HepG2 (cell line): ENCODE measurements around the gene FAM219B. TPM values are rescaled to one million over a fixed set of nuclear protein-coding genes. Genes with fewer than 3 reads are reported as not detected.

Experiments used
- ATAC-seq: fragments of 200-7000 bp; cut with Tn5 transposase; 3 replicates; pipeline ENCODE4 v1.9.1; 2020; ENCODE audit warnings: mild to moderate bottlenecking, moderate library complexity
- BruUV-seq: library from RNA; stranded (reverse); fragments of 400-500 nt; replicated peaks from 2 replicates; lab custom pipeline; 2021; lab: Mats Ljungman, UMichigan
- CTCF ChIA-PET: fragments of 300-600 bp; formaldehyde crosslinking; extraction: SDS; loops from one replicate; lab custom pipeline; 2021; ENCODE audit warnings: low total read pairs, inconsistent platforms, low intra/inter-chr PET ratio; lab: Yijun Ruan, JAX
- POLR2A ChIA-PET: fragments of 350-600 bp; sonication (Branson Sonifier 250); formaldehyde crosslinking; loops from one replicate; lab custom pipeline; 2020; ENCODE audit warnings: antibody characterized with exemption, inconsistent platforms; lab: Yijun Ruan, JAX
- DNase-seq: peaks from one replicate; pipeline ENCODE4 v3.0.0-alpha.2; 2015; ENCODE audit warnings: low spot score
- FAIRE-seq: peaks from 3 replicates; lab custom pipeline; 2011; peaks lifted over from hg19 to GRCh38; lab: Jason Lieb, UNC
- H2AFZ ChIP-seq: one replicate; pipeline ENCODE4 v1.6.1; 2011; ENCODE audit warnings: low read length, inconsistent platforms
- H3K27ac ChIP-seq: fragments of 300-600 bp; 3 replicates; pipeline ENCODE4 v1.8.0; 2011; ENCODE audit warnings: mixed run types, mild to moderate bottlenecking, mixed read lengths, low read length, inconsistent platforms; ENCODE audit not compliant: insufficient read depth; ENCODE audit errors: extremely low read length
- H3K27me3 ChIP-seq, 2 experiments: fragments of 200-600 bp in 1 of 2; 2 replicates in 1 of 2; 3 replicates in 1 of 2; pipeline versions ENCODE4 v1.6.0 to v1.8.0; 2011; ENCODE audit warnings: low read length in 2 of 2, mild to moderate bottlenecking in 2 of 2, moderate library complexity in 2 of 2, inconsistent platforms in 1 of 2; ENCODE audit not compliant: insufficient read depth in 2 of 2, control insufficient read depth in 1 of 2
- H3K36me3 ChIP-seq, 2 experiments: fragments of 200-600 bp in 1 of 2; replicated peaks in 1 of 2; 2 replicates in 1 of 2; 3 replicates in 1 of 2; pipeline versions ENCODE4 v1.5.1 to v1.8.0; 2011; ENCODE audit warnings: low read length in 2 of 2, inconsistent platforms in 1 of 2; ENCODE audit not compliant: insufficient read depth in 2 of 2, control insufficient read depth in 1 of 2
- H3K4me1 ChIP-seq: 2 replicates; pipeline ENCODE4 v1.5.1; 2012; ENCODE audit warnings: low read length, inconsistent platforms; ENCODE audit not compliant: insufficient read depth
- H3K4me2 ChIP-seq: 2 replicates; pipeline ENCODE4 v1.6.0; 2011; ENCODE audit warnings: low read depth, low read length, inconsistent platforms
- H3K4me3 ChIP-seq, 3 experiments: fragments of 200-600 bp in 1 of 3; sonication (generic), shearing (Covaris generic) in 1 of 3; replicated peaks in 1 of 3; 2 replicates each; pipeline ENCODE4 v1.5.1; 2011 to 2016; ENCODE audit warnings: low read length in 3 of 3, inconsistent platforms in 2 of 3, low read depth in 2 of 3, mild to moderate bottlenecking in 2 of 3, control low read depth in 1 of 3, mixed read lengths in 1 of 3; ENCODE audit not compliant: insufficient read depth in 1 of 3
- H3K79me2 ChIP-seq: one replicate; pipeline ENCODE4 v1.6.1; 2011; ENCODE audit warnings: low read length, inconsistent platforms; ENCODE audit not compliant: insufficient read depth
- H3K9ac ChIP-seq: 2 replicates; pipeline ENCODE4 v1.6.0; 2011; ENCODE audit warnings: mild to moderate bottlenecking, low read depth, low read length, inconsistent platforms; ENCODE audit not compliant: insufficient read depth
- H3K9me3 ChIP-seq: 2 replicates; pipeline ENCODE4 v1.5.1; 2012; ENCODE audit warnings: mild to moderate bottlenecking, low read length
- H4K20me1 ChIP-seq: 2 replicates; pipeline ENCODE4 v1.6.0; 2011; ENCODE audit warnings: inconsistent platforms, mild to moderate bottlenecking, low read length, moderate library complexity; ENCODE audit not compliant: insufficient read depth
- BRCA1 ChIP-seq: sonication (generic); formaldehyde crosslinking; IDR thresholded peaks from 2 replicates; pipeline ENCODE4 v1.4.0; 2020; ENCODE audit warnings: missing genetic modification reagents
- CCAR2 ChIP-seq: fragments of 200-400 bp; formaldehyde crosslinking; optimal IDR thresholded peaks from 2 replicates; pipeline ENCODE3; 2018; ENCODE audit warnings: low read depth, mild to moderate bottlenecking, low read length, moderate library complexity
- DNMT1 ChIP-seq: sonication (generic); formaldehyde crosslinking; IDR thresholded peaks from 2 replicates; pipeline ENCODE4 v1.5.1; 2020; ENCODE audit warnings: mild to moderate bottlenecking, missing genetic modification reagents
- EEA1 ChIP-seq: sonication (generic); formaldehyde crosslinking; IDR thresholded peaks from 2 replicates; pipeline ENCODE4 v1.5.1; 2020; ENCODE audit warnings: mild to moderate bottlenecking, missing genetic modification reagents, borderline replicate concordance
- ETV5 ChIP-seq: IDR thresholded peaks from 2 replicates; pipeline ENCODE4 v1.6.1; 2018; ENCODE audit warnings: missing biosample characterization, missing genetic modification reagents, inconsistent platforms, borderline replicate concordance
- HMG20B ChIP-seq: conservative IDR thresholded peaks from 2 replicates; pipeline ENCODE4 v1.6.1; 2016; ENCODE audit warnings: missing genetic modification reagents, missing compliant biosample characterization
- KLF6 ChIP-seq: IDR thresholded peaks from 2 replicates; pipeline ENCODE4 v1.8.0; 2016; ENCODE audit warnings: missing biosample characterization, missing genetic modification reagents
- MXI1 ChIP-seq: IDR thresholded peaks from 3 replicates; pipeline ENCODE4 v1.6.1; 2012; ENCODE audit warnings: low read depth, low read length, inconsistent platforms, borderline replicate concordance
- TCF12 ChIP-seq, 2 experiments: fragments of 450-650 bp in 1 of 2; sonication (generic) in 1 of 2; formaldehyde crosslinking in 1 of 2; IDR thresholded peaks; 2 replicates each; pipeline versions ENCODE4 v1.6.1 to v1.8.0; 2017 to 2022; ENCODE audit warnings: antibody characterized with exemption in 1 of 2, mild to moderate bottlenecking in 1 of 2, missing genetic modification reagents in 1 of 2, moderate library complexity in 1 of 2
- ZBTB21 ChIP-seq: sonication (generic); formaldehyde crosslinking; IDR thresholded peaks from 2 replicates; pipeline ENCODE4 v1.4.0; 2020; ENCODE audit warnings: missing genetic modification reagents
- ZNF292 ChIP-seq: sonication (generic); formaldehyde crosslinking; IDR thresholded peaks from 2 replicates; pipeline ENCODE4 v1.8.1; 2022; ENCODE audit warnings: mild to moderate bottlenecking, low read depth, missing genetic modification reagents, borderline replicate concordance
- WGBS: methylation state at CpG from one replicate; pipeline ENCODE4 v1.1.6; 2017; ENCODE audit warnings: low lambda C conversion rate; 5-methylcytosine and 5-hydroxymethylcytosine counted together
- in situ Hi-C: cut with HindIII; loops from 2 replicates; pipeline ENCODE4 v1.10.0; 2017; ENCODE audit warnings: low pct_unique_long_range_greater_than_20kb; ENCODE audit not compliant: extremely low pct_ligation_motif_present
- intact Hi-C: fragments of 100-400 bp; cut with micrococcal nuclease; formaldehyde crosslinking; loops from one replicate; pipeline ENCODE4 v1.10.0; 2022; ENCODE audit not compliant: unreplicated experiment
- polyA plus RNA-seq, 8 experiments: library from polyadenylated mRNA; depleted of rRNA in 3 of 8; stranded (reverse) in 7 of 8; unstranded in 1 of 8; fragments of >200 nt; fragmentation: Illumina TruSeq in 4 of 8; extraction: Trizol in 4 of 8; gene quantifications; 2 replicates each; pipeline versions ENCODE4 v1.2.1 to v1.2.3, GENCODE V29; 2011 to 2016; ENCODE audit warnings: low read depth in 4 of 8, missing spikeins in 1 of 8, mixed read lengths in 1 of 8; ENCODE audit not compliant: insufficient read depth in 1 of 8
- total RNA-seq, 5 experiments: library from RNA; depleted of rRNA; stranded (reverse); fragments of >200 nt; fragmentation: Illumina TruSeq; extraction: Trizol; gene quantifications; 2 replicates each; pipeline ENCODE4 v1.2.3, GENCODE V29; 2016; ENCODE audit warnings: low read depth in 1 of 5
- TF ChIP-seq, protein P1 (sequence below): sonication (generic); formaldehyde crosslinking; conservative IDR thresholded peaks from 2 replicates; pipeline ENCODE4 v1.4.0; 2020; ENCODE audit warnings: missing genetic modification reagents
- TF ChIP-seq, protein P2 (sequence below): sonication (generic); formaldehyde crosslinking; IDR thresholded peaks from 2 replicates; pipeline ENCODE4 v1.5.1; 2020; ENCODE audit warnings: mild to moderate bottlenecking, missing genetic modification reagents, borderline replicate concordance
- TF ChIP-seq, protein P3 (sequence below): sonication (generic); formaldehyde crosslinking; IDR thresholded peaks from 2 replicates; pipeline ENCODE4 v1.5.0; 2020; ENCODE audit warnings: mild to moderate bottlenecking, missing genetic modification reagents

Gene FAM219B
- total and polyA plus RNA-seq, 2 of the 13 experiments (the other 11 are each of a cell fraction or from before 2014, with no cell fraction given), result 36.6 to 50.2 TPM

DNA sequence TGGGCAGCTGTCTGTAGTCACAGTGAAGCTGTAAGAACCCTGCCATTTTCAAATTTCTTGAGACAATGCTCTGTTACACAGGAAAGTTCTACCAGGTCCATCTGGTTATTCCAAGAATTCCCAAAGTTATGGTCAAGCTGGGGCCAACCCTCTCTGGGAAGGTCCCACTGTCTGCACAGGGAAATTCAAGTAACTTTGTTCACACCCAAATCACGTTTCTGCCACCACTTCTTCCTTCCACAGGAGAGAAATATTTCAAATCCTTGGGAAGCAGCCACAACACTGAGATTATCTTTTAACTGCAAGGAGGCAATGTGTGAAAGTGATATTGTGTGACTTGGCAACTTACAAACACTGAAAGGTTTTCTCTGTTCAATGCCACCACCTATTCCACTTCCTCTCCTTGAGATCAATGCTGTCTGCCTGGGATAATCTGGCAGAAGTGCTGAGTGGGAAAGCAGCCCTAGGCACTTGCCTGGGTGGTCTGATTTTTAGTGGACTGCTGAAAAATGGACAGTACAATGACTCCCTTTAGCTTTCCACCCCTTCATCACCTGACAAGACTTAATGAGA is 39.1 kb downstream of the FAM219B start (continued):
- TF ChIP-seq EEA1 (CRISPR knock-in tag), result no peak
- TF ChIP-seq ZNF292 (CRISPR knock-in tag), result no peak
- TF ChIP-seq BRCA1 (CRISPR knock-in tag), result no peak
- TF ChIP-seq DNMT1 (CRISPR knock-in tag), result no peak
- TF ChIP-seq, protein P1, sequence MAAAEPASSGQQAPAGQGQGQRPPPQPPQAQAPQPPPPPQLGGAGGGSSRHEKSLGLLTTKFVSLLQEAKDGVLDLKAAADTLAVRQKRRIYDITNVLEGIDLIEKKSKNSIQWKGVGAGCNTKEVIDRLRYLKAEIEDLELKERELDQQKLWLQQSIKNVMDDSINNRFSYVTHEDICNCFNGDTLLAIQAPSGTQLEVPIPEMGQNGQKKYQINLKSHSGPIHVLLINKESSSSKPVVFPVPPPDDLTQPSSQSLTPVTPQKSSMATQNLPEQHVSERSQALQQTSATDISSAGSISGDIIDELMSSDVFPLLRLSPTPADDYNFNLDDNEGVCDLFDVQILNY (CRISPR knock-in tag), result no peak
- no peak for TF ChIP-seq KLF6 (CRISPR knock-in tag)
- TF ChIP-seq MXI1, result no peak
- TF ChIP-seq HMG20B (CRISPR knock-in tag), result no peak
- TF ChIP-seq, all 625 proteins: peak for 0

DNA sequence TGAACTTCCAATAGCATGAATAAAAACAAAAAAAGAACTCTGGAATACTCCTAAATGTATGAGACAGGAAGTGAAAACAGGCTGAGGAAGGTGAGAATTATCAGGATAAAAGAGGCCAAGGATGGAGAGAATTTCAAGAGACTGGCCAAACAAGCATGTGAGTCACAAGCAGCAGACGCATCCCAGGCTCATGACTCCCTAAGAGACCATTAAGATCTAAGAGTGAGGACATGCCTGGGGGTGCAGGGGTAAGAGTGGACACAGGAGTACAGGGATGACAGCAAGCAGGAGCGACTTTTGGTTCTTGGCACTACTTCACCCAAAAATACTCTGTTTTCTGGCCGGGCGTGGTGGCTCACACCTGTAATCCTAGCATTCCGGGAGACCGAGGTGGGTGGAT is 40.6 kb downstream of the FAM219B start:
- POLR2A ChIA-PET, result interaction anchor here (0.6 kb wide), 1 partner anchor 69 kb away, joined by 4 read pairs; no protein-coding TSS in a partner anchor
- TF ChIP-seq, protein P2, sequence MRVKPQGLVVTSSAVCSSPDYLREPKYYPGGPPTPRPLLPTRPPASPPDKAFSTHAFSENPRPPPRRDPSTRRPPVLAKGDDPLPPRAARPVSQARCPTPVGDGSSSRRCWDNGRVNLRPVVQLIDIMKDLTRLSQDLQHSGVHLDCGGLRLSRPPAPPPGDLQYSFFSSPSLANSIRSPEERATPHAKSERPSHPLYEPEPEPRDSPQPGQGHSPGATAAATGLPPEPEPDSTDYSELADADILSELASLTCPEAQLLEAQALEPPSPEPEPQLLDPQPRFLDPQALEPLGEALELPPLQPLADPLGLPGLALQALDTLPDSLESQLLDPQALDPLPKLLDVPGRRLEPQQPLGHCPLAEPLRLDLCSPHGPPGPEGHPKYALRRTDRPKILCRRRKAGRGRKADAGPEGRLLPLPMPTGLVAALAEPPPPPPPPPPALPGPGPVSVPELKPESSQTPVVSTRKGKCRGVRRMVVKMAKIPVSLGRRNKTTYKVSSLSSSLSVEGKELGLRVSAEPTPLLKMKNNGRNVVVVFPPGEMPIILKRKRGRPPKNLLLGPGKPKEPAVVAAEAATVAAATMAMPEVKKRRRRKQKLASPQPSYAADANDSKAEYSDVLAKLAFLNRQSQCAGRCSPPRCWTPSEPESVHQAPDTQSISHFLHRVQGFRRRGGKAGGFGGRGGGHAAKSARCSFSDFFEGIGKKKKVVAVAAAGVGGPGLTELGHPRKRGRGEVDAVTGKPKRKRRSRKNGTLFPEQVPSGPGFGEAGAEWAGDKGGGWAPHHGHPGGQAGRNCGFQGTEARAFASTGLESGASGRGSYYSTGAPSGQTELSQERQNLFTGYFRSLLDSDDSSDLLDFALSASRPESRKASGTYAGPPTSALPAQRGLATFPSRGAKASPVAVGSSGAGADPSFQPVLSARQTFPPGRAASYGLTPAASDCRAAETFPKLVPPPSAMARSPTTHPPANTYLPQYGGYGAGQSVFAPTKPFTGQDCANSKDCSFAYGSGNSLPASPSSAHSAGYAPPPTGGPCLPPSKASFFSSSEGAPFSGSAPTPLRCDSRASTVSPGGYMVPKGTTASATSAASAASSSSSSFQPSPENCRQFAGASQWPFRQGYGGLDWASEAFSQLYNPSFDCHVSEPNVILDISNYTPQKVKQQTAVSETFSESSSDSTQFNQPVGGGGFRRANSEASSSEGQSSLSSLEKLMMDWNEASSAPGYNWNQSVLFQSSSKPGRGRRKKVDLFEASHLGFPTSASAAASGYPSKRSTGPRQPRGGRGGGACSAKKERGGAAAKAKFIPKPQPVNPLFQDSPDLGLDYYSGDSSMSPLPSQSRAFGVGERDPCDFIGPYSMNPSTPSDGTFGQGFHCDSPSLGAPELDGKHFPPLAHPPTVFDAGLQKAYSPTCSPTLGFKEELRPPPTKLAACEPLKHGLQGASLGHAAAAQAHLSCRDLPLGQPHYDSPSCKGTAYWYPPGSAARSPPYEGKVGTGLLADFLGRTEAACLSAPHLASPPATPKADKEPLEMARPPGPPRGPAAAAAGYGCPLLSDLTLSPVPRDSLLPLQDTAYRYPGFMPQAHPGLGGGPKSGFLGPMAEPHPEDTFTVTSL, result no peak
- TF ChIP-seq ZBTB21 (CRISPR knock-in tag), result no peak
- TF ChIP-seq TCF12 (IDR thresholded peaks at IDR 0.05), result no peak
- no peak for TF ChIP-seq TCF12 (CRISPR knock-in tag; IDR thresholded peaks at IDR 0.05)
- TF ChIP-seq CCAR2, result no peak
- no peak for TF ChIP-seq ETV5 (CRISPR knock-in tag)
- TF ChIP-seq, protein P3, sequence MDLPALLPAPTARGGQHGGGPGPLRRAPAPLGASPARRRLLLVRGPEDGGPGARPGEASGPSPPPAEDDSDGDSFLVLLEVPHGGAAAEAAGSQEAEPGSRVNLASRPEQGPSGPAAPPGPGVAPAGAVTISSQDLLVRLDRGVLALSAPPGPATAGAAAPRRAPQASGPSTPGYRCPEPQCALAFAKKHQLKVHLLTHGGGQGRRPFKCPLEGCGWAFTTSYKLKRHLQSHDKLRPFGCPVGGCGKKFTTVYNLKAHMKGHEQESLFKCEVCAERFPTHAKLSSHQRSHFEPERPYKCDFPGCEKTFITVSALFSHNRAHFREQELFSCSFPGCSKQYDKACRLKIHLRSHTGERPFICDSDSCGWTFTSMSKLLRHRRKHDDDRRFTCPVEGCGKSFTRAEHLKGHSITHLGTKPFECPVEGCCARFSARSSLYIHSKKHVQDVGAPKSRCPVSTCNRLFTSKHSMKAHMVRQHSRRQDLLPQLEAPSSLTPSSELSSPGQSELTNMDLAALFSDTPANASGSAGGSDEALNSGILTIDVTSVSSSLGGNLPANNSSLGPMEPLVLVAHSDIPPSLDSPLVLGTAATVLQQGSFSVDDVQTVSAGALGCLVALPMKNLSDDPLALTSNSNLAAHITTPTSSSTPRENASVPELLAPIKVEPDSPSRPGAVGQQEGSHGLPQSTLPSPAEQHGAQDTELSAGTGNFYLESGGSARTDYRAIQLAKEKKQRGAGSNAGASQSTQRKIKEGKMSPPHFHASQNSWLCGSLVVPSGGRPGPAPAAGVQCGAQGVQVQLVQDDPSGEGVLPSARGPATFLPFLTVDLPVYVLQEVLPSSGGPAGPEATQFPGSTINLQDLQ, result no peak

More for the DNA sequence above, 40.6 kb downstream of the FAM219B start:
- H3K4me3 ChIP-seq, result no peak overlapping the region
- peaks cover 16% of the 10 kb centered on the region for H4K20me1 ChIP-seq
- no peaks in the 10 kb centered on the region for H3K27me3 ChIP-seq
- in situ Hi-C loops (no loop called here), intact Hi-C loops (no loop called here)
- H3K9ac ChIP-seq, result no peak overlapping the region
- FAIRE-seq (no peak), DNase-seq (no peak), ATAC-seq (no peak)
- no peak overlapping the region for H2AFZ ChIP-seq
- peaks cover 61% of the 10 kb centered on the region for H3K79me2 ChIP-seq
- CTCF ChIA-PET, result no interaction called here
- no peaks in the 10 kb centered on the region for H3K9me3 ChIP-seq
- no peak overlapping the region for H3K4me2 ChIP-seq
- H3K27ac ChIP-seq, result no peak overlapping the region
- H3K4me1 ChIP-seq, result peaks cover 68% of the 10 kb centered on the region
- H3K36me3 ChIP-seq, result peaks cover 0 to 3% of the 10 kb centered on the region in 2 experiments
- no TSS peak for BruUV-seq
- 86% methylated on average over 6 of the region's 6 CpGs for WGBS
